ENCODE results near the gene KEAP1.
"Not testable (repeated sequence)": the region's sequence is repeated elsewhere in the genome, so short reads cannot be mapped to it uniquely, and the experiment has no call there.

Gene KEAP1

GRCh38 chr19:10491472-10492047, 11.6 kb downstream of the KEAP1 start:
- DNase-seq, result no peak

DNA sequence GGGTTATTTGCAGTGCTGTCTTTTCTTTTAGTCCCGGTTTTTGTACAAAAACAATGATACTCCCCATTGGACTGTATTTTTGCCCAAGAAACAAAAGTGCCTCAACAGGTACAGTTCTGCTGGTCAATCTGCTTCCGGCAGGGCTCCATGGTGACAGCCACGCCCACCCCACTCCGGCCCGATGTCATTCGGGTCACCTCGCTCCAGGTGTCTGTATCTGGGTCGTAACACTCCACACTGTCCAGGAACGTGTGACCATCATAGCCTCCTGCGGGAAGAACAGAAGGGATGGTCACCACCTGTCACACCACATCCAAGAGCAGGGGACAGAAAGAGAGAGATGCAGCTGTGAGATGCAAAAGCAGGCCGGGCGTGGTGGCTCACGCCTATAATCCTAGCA, 16.6 kb downstream of the KEAP1 start:
- no peak for DNase-seq

GRCh38 chr19:10478903-10479384, 24.2 kb downstream of the KEAP1 start:
- peak; percentile 95 for DNase-seq

- no peak for DNase-seq
Measured at GRCh38 chr19:10478476-10478875, 24.7 kb downstream of the KEAP1 start.

GRCh38 chr19:10474962-10475451, 28.1 kb downstream of the KEAP1 start:
- DNase-seq, result no peak

- DNase-seq, result no peak
Measured at GRCh38 chr19:10473192-10473591, 30.0 kb downstream of the KEAP1 start.

DNA sequence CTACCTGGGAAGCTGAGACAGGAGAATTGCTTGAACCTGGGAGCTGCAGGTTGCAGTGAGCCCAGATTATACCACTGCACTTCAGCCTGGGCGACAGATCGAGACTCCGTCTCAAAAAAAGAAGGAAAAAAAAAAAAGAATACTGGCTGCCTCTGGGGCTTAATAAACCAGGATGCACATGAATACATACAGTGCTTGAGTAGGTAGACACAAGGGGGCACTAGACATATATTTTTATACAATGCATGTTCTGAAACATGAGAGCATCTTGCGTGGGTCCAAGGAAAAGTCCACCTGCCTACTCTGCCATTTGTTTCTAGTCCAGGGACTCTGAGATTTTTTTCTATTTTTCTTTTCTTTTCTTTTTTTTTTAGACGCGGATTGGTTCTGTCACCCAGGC, 31.2 kb downstream of the KEAP1 start:
- DNase-seq, result no peak

GRCh38 chr19:10468133-10468532, 35.0 kb downstream of the KEAP1 start:
- no peak for DNase-seq

DNA sequence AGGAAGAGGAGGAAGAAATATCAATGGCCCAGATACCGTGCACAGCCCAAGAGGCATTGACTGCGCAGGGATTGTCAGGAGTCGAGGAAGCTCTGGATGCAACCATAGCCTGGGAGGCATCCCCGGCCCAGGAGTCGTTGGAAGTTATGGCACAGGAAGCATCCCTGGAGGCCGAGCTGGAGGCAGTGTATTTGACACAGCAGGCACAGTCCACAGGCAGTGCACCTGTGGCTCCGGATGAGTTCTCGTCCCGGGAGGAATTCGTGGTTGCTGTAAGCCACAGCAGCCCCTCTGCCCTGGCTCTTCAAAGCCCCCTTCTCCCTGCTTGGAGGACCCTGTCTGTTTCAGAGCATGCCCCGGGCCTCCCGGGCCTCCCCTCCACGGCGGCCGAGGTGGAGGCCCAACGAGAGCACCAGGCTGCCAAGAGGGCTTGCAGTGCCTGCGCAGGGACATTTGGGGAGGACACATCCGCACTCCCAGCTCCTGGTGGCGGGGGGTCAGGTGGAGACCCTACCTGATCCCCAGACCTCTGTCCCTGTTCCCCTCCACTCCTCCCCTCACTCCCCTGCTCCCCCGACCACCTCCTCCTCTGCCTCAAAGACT, 36.0 kb downstream of the KEAP1 start:
- DNase-seq, result no peak

DNA sequence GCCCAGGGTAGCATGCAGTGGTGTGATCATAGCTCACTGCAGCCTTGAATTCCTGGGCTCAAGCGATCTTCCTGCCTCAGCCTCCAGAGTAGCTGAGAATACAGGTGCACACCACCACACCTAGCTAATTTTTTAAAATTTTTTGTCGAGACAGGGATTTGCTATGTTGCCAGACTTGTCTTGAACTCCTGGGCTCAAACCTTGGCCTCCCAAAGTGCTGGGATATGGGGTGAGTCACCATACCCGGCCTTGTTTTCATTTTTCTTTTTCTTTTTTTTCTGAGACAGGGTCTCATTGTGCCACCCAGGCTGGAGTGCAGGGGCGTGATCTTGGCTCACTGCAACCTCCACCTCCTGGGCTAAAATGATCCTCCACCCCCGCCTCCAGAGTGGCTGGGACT, 38.7 kb downstream of the KEAP1 start:
- DNase-seq, result no peak

- DNase-seq, result no peak
Measured at GRCh38 chr19:10462557-10462956, 40.6 kb downstream of the KEAP1 start.

DNA sequence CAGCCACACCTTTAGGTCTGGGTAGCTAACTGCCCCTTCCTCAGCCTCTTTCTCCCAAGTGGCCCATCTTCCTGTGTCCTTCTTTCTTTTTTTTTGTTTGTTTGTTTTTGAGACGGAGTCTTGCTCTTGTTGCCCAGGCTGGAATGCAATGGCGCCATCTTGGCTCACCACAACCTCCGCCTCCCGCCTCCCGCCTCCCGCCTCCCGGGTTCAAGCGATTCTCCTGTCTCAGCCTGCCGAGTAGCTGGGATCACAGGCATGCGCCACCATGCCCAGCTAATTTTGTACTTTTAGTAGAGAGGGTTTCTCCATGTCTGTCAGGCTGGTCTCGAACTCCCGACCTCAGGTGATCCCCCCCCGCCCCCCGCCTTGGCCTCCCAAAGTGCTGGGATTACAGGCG, 41.1 kb downstream of the KEAP1 start:
- DNase-seq, result not testable (repeated sequence)

DNA sequence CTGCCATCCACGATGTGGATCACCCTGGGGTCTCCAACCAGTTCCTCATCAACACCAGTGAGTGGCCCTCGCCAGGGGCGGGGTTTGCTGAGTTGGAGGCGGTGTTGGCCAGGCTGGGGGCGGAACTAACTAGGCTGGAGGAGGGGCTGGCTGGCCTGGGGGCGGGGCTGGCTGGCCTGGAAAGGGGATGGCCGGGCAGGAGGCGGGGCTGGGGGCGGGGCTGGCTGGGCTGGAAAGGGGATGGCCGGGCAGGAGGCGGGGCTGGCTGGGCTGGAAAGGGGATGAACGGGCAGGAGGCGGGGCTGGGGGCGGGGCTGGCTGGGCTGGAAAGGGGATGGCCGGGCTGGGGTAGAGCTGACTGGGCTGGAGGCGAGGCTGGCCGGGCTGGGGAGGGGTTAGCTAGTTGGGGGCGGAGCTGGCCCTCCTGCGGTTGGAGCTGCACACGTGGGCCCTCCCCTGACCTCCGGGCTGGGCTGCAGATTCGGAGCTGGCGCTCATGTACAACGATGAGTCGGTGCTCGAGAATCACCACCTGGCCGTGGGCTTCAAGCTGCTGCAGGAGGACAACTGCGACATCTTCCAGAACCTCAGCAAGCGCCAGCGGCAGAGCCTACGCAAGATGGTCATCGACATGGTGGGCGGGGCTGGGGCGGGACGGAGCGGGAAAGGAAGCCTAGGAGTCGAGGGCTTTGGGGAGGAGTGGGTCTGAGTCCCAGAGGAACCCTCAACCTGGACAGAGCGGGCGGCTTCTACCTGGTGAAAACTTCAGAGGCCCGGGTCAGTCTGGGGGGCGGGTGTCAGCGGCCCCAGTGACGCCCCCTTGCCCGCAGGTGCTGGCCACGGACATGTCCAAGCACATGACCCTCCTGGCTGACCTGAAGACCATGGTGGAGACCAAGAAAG, 41.9 kb downstream of the KEAP1 start:
- DNase-seq, result peak; percentile 94

DNA sequence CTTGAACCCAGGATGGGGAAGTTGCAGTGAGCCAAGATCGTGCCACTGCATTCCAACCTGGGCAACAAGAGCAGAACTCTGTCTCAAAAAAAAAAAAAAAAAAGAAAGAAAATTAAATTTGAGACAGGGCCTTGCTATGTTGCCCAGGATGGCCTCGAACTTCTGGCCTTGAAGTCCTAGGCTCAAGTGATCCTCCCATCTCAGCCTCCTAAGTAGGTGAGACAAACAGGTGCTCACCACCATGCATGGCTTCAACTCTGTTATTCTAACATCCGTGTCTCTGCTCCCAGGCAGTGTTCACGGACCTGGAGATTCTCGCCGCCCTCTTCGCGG, 42.5 kb downstream of the KEAP1 start:
- DNase-seq, result no peak

DNA sequence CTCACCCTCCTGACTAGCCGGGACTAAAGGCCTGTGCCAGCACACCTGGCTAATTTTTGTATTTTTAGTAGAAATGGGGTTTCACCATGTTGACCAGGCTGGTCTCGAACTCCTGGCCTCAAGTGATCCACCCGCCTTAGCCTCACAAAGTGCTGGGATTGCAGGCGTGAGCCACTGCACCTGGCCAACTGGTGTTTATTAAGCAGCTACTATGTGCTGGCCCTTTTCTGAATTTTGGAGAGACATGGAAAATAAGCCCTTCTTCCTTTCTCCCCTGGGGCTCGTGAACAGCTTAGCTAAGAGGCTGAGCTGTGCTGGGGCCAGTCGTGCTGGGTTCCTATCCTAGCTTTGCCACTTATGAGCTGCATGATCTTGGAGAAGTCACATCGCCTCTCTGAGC, 44.4 kb downstream of the KEAP1 start:
- not testable (repeated sequence) for DNase-seq

DNA sequence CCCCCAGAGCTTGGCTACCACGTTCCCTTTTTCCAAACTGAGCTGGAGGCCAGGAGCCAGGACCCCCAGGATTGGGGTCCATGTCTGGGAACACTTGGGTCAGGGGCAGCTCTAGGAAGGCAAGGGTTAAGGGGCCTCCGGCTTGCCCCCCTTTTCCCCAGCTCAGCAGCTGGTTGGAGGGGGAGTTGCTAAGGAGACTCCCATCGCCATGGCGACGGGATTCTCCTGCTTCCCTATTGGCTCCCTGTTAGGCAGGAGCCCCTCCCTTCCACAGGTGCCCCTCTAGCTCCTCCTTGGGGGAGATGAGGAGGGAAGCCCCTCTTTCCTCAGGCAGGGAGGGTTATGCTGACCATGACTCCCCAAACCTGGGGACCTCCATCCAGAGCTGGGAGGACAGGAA, 48.9 kb downstream of the KEAP1 start:
- DNase-seq, result no peak

GRCh38 chr19:10453852-10454251, 49.3 kb downstream of the KEAP1 start:
- no peak for DNase-seq

DNA sequence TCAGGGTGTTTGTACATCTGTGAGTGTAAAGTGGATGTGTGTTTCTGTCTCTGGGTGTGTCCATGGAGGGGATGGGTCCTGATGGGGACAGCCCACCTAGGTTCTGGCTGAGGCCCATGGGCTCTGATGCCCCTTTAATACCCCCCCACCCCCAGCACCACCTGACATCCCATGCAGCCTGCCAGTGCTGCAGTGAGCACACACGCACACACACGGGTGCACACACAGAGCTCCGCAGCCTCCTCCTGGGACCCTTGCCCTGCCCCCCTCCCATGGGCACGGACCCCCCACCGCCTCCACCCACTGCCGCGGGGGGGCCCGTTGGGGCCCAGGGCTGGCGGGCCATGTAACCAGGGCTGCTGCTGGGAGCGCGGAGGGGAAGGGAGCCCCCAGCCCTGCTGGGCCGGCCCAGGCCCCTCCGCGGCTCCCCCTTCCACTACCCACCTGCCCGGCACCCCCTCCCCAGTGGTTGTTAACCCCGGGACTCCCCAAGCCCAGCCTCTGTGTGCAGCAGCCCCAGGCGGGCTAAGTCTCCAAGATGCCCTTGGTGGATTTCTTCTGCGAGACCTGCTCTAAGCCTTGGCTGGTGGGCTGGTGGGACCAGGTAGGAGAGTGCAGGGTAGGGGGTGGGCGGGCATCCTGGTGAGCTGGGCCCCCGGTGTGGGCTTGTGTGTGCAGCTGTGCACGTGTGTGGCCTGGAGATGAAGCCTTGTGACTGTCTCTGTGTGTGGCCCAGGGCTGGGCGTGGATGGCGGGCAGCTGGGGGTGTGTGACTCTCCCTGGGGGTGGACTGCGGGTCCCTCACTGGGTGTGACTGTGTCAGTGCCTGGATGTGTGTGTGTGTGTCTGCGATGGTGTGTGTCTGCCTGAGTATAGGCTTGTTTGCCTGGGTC, 50.2 kb downstream of the KEAP1 start:
- no peak for DNase-seq

DNA sequence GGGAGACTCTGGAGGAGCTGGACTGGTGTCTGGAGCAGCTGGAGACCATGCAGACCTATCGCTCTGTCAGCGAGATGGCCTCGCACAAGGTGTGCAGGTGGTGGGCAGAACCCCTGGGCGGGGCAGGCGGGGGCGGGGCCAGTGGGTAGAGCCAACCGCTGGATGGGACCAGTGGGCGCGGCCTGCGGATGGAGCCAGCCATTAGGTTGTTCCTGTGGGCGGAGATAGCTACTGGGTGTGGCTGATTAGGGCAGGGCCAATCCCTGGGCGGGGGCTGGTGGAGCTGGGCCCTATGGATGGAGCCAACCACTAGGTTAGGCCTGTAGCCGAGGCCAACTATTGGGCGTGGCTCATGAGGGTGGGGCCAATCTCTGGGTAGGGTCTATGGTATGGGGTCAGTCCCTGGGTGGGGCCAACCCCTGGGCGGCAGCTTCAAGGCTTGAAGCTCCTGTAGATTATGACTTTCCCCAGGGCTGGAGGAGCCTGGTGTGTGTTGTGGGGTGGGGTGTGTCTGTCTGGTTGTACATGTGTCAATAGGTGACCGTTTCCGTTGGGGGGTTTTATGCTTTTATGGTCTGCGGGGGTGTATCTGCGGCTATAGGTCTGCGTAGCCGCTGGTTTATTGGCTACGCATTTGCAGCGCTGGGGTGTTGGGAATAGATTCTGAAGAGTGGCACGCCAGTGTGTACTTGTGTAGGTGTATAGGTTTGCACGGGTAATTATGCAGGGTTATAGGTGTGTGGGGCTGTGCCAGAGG, 52.1 kb downstream of the KEAP1 start:
- no peak for DNase-seq

- DNase-seq, result no peak
Measured at GRCh38 chr19:10450191-10450852, 52.8 kb downstream of the KEAP1 start.

DNA sequence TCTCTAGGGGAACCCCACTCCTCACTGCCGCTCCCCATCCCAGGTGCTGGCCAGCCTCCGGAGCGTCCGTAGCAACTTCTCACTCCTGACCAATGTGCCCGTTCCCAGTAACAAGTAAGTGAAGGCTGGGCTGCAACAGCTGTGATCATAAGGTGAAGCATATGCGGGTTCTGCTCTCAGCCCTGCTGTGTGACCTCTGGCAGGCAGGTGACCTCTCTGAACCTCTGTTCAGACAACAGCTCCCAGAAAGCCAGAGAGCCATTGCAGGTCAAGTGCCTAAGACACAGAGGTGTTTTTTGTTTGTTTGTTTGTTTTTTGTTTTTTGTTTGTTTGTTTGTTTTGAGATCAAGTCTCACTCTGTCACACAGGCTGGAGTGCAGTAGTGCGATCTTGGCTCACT, 54.1 kb downstream of the KEAP1 start:
- no peak for DNase-seq

DNA sequence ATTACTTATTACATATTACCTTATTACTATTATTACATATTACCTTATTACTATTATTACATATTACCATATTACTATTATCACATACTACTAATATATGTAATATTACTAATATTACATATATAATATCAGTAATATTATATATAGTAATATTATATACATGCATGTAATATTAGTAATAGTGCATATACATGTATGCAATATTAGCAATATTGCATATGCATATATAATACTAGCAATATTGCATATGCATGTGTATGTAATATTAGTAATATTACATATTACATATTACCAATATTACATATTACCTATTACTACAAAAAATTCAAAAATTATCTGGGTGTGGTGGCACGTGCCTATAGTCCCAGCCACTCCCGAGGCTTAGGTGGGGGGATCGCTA, 60.5 kb downstream of the KEAP1 start:
- no peak for DNase-seq
